ENCODE measurements around the gene NUMBL. TPM values are rescaled to one million over a fixed set of nuclear protein-coding genes. Genes with fewer than 3 reads are reported as not detected.

NUMBL gene
- total and polyA plus RNA-seq, 9 of the 15 experiments (the other 6 are each of a cell fraction or from before 2014, with no cell fraction given) = 0.39 to 38.6 (median 6.6) TPM

GRCh38 chr19:40662925-40663694, 27.3 kb downstream of the NUMBL start (continued):
- TF ChIP-seq NR3C1 (CRISPR knock-in tag; IDR thresholded peaks at IDR 0.05) = no peak
- peak; percentile 92 to 94 for TF ChIP-seq E2F6 (IDR thresholded peaks at IDR 0.05; ENCODE audit: borderline replicate concordance in 1 of 2, extremely low read depth in 1 of 2, insufficient read depth in 1 of 2, insufficient read length in 1 of 2, low read depth in 1 of 2, low read length in 1 of 2, poor library complexity in 1 of 2, severe bottlenecking in 1 of 2)
- TF ChIP-seq TSC22D4 (tag; IDR thresholded peaks at IDR 0.05) = no peak
- TF ChIP-seq TFAP4 (CRISPR knock-in tag; IDR thresholded peaks at IDR 0.05; ENCODE audit: borderline replicate concordance) = peak; percentile 92
- TF ChIP-seq ZNF274 (IDR thresholded peaks at IDR 0.05; ENCODE audit: borderline replicate concordance, low read depth, low read length) = no peak
- TF ChIP-seq TAF15 (IDR thresholded peaks at IDR 0.05; ENCODE audit: low read depth, low read length) = no peak
- TF ChIP-seq TEAD4 (IDR thresholded peaks at IDR 0.05; ENCODE audit: low read length) = no peak
- no peak for TF ChIP-seq TEAD4 (CRISPR knock-in tag; IDR thresholded peaks at IDR 0.05; ENCODE audit: borderline replicate concordance)
- TF ChIP-seq HSF4 (CRISPR knock-in tag; IDR thresholded peaks at IDR 0.05; ENCODE audit: borderline replicate concordance) = no peak
- TF ChIP-seq ZNF583 (CRISPR knock-in tag; IDR thresholded peaks at IDR 0.05) = no peak
- TF ChIP-seq HDAC8 (tag; IDR thresholded peaks at IDR 0.05) = no peak
- no peak for TF ChIP-seq NFYB (IDR thresholded peaks at IDR 0.05; ENCODE audit: extremely low read depth, insufficient read length)
- TF ChIP-seq CCNT2 (IDR thresholded peaks at IDR 0.05; ENCODE audit: borderline replicate concordance, extremely low read depth, insufficient read length, low read depth, low read length) = peak; percentile 64
- no peak for TF ChIP-seq HLTF (IDR thresholded peaks at IDR 0.05)
- peak; percentile 78 for TF ChIP-seq KLF13 (tag; IDR thresholded peaks at IDR 0.05; ENCODE audit: borderline replicate concordance, low read depth)
- no peak; the same call in 1 of the 2 replicates for TF ChIP-seq MBD2 (IDR thresholded peaks at IDR 0.05; ENCODE audit: borderline replicate concordance, low read depth)
- TF ChIP-seq CTCF (IDR thresholded peaks at IDR 0.05 in 2 of 3, conservative IDR thresholded peaks at IDR 0.05 in 1 of 3; ENCODE audit: insufficient read depth in 2 of 3, low read depth in 1 of 3, low read length in 3 of 3) = peak in 2 of 3 experiments; percentile 94 to 96; a peak in 2 of 6 replicates
- TF ChIP-seq FOXK1 (CRISPR knock-in tag; IDR thresholded peaks at IDR 0.05; ENCODE audit: borderline replicate concordance) = no peak
- TF ChIP-seq POLR2AphosphoS2 (IDR thresholded peaks at IDR 0.05; ENCODE audit: low read length) = no peak
- no peak for TF ChIP-seq FOXJ3 (CRISPR knock-in tag; IDR thresholded peaks at IDR 0.05)
- TF ChIP-seq ZNF165 (CRISPR knock-in tag; IDR thresholded peaks at IDR 0.05; ENCODE audit: borderline replicate concordance) = no peak
- peak; percentile 85 for TF ChIP-seq GATAD2A (IDR thresholded peaks at IDR 0.05)
- no peak for TF ChIP-seq ZNF551 (CRISPR knock-in tag; IDR thresholded peaks at IDR 0.05)
- no peak for TF ChIP-seq SRSF3 (IDR thresholded peaks at IDR 0.05; ENCODE audit: insufficient read depth, low read length)

All from K562 (cell line).